ENCODE data around the gene AMN1.
A peak's percentile ranks its signal among the peaks of the same experiment; 100 is the strongest.
"Not testable (repeated sequence)": the region's sequence is repeated elsewhere in the genome, so short reads cannot be mapped to it uniquely, and the experiment has no call there.

AMN1 gene

GRCh38 chr12:31710021-31710818 lies 18.6 kb downstream of the AMN1 start:
- H3K36me3 ChIP-seq: no peaks in the 10 kb centered on the region
- no peak for DNase-seq
- no peak overlapping the region for H3K27ac ChIP-seq
- no peak overlapping the region for H3K4me3 ChIP-seq (ENCODE audit: low read depth, low read length)
- H3K27me3 ChIP-seq (ENCODE audit: insufficient read depth, low read depth, severe bottlenecking): no peaks in the 10 kb centered on the region
- peaks cover 3% of the 10 kb centered on the region for H3K9me3 ChIP-seq (ENCODE audit: severe bottlenecking)
- TF ChIP-seq, protein P1, sequence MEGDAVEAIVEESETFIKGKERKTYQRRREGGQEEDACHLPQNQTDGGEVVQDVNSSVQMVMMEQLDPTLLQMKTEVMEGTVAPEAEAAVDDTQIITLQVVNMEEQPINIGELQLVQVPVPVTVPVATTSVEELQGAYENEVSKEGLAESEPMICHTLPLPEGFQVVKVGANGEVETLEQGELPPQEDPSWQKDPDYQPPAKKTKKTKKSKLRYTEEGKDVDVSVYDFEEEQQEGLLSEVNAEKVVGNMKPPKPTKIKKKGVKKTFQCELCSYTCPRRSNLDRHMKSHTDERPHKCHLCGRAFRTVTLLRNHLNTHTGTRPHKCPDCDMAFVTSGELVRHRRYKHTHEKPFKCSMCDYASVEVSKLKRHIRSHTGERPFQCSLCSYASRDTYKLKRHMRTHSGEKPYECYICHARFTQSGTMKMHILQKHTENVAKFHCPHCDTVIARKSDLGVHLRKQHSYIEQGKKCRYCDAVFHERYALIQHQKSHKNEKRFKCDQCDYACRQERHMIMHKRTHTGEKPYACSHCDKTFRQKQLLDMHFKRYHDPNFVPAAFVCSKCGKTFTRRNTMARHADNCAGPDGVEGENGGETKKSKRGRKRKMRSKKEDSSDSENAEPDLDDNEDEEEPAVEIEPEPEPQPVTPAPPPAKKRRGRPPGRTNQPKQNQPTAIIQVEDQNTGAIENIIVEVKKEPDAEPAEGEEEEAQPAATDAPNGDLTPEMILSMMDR (IDR thresholded peaks at IDR 0.05; ENCODE audit: low read depth, low read length): no peak

- H3K27me3 ChIP-seq (ENCODE audit: insufficient read depth, low read depth, severe bottlenecking); H3K36me3 ChIP-seq; H3K9me3 ChIP-seq (ENCODE audit: severe bottlenecking); H3K4me3 ChIP-seq (ENCODE audit: low read depth, low read length); DNase-seq; H3K27ac ChIP-seq: not testable (repeated sequence)
Observed at GRCh38 chr12:31708118-31708517, 20.7 kb downstream of the AMN1 start.

DNA sequence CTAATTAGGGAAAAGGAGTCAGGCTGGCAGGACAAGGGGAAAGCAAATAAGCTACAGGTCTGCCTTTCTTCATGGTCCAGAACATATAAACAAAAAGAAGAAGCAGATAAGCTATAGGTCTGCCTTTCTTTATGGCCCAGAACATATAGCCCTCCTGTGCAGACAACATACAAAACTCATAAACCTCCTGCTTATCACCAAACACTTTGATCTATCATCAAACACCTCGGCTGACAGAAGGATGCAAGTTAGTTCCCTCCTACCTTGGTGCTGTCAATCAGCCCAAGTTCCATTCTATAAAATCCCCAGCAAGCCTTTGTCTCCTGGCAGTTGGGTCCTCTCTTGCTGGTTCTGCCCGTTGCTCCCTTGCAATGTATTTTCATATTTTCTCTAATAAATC lies 23.2 kb downstream of the AMN1 start:
- Histone ChIP-seq H3K9me3 (ENCODE audit: severe bottlenecking) (peaks cover 3% of the 10 kb centered on the region), H3K4me3 (ENCODE audit: low read depth, low read length) (no peak overlapping the region), H3K27me3 (ENCODE audit: insufficient read depth, low read depth, severe bottlenecking) (no peaks in the 10 kb centered on the region), H3K27ac (no peak overlapping the region), H3K36me3 (no peaks in the 10 kb centered on the region)
- DNase-seq: no peak
- TF ChIP-seq, protein P1 (IDR thresholded peaks at IDR 0.05; ENCODE audit: low read depth, low read length): no peak

DNA sequence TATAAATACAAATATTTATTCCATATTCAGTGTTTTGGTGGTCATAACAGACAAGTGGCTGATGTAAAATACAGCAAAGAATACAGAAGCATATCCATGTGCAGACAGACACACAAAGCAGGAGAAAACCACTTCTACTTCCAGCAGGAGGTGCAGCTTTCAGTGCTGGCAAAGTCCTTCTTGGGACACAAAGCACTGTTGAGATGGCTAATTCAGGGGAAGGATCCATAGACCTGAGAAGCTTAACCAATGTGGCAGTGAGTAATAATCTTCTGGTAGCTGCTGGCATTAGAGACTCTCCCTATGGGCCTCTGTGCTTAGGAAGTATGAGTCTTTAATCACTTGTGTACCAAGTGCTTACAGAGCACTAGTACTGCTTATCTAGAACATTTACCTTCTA lies 26.8 kb downstream of the AMN1 start:
- TF ChIP-seq, protein P1 (IDR thresholded peaks at IDR 0.05; ENCODE audit: low read depth, low read length): peak; percentile 72
- DNase-seq: peak; percentile 65
- Histone ChIP-seq H3K27me3 (ENCODE audit: insufficient read depth, low read depth, severe bottlenecking) (no peaks in the 10 kb centered on the region), H3K27ac (no peak overlapping the region), H3K9me3 (ENCODE audit: severe bottlenecking) (no peaks in the 10 kb centered on the region), H3K4me3 (ENCODE audit: low read depth, low read length) (no peak overlapping the region), H3K36me3 (no peaks in the 10 kb centered on the region)

DNA sequence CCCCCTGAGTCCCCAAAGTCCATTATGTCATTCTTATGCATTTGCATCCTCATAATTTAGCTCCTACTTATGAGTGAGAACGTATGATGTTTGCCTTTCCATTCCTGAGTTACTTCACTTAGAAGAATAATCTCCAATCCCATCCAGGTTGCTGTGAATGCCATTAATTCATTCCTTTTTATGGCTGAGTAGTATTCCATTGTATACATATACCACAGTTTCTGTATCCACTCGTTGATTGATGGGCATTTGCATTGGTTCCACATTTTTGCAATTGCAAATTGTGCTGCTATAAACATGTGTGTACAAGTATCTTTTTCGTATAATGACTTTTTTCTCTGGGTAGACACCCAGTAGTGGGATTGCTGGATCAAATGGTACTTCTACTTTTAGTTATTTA lies 38.9 kb downstream of the AMN1 start:
- not testable (repeated sequence) for DNase-seq; H3K9me3 ChIP-seq (ENCODE audit: severe bottlenecking); H3K36me3 ChIP-seq; H3K27me3 ChIP-seq (ENCODE audit: insufficient read depth, low read depth, severe bottlenecking); H3K4me3 ChIP-seq (ENCODE audit: low read depth, low read length); H3K27ac ChIP-seq

DNA sequence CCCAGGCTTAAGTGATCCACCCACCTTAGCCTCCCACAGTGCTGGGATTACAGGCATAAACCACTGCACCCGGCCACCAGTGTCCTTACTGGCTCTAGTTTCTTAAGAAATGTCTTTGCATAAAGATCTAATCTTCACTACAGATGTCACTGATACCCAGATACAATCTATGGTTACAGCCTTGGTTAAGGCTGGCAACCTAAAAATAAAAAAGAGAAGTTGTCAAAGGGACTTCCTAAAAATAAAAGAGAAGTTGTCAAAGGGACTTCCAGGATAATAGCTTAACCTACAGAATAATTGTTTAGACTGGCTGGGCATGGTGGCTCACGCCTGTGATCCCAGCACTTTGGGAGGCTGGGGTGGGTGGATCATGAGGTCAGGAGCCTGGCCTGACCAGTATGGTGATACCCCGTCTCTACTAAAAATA lies 41.7 kb downstream of the AMN1 start:
- TF ChIP-seq, protein P1 (IDR thresholded peaks at IDR 0.05; ENCODE audit: low read depth, low read length): no peak
- peaks cover 3% of the 10 kb centered on the region for H3K9me3 ChIP-seq (ENCODE audit: severe bottlenecking)
- no peak overlapping the region for H3K4me3 ChIP-seq (ENCODE audit: low read depth, low read length)
- no peaks in the 10 kb centered on the region for H3K27me3 ChIP-seq (ENCODE audit: insufficient read depth, low read depth, severe bottlenecking)
- no peak for DNase-seq
- H3K27ac ChIP-seq: no peak overlapping the region
- no peaks in the 10 kb centered on the region; the same call in 1 of the 2 replicates for H3K36me3 ChIP-seq

DNA sequence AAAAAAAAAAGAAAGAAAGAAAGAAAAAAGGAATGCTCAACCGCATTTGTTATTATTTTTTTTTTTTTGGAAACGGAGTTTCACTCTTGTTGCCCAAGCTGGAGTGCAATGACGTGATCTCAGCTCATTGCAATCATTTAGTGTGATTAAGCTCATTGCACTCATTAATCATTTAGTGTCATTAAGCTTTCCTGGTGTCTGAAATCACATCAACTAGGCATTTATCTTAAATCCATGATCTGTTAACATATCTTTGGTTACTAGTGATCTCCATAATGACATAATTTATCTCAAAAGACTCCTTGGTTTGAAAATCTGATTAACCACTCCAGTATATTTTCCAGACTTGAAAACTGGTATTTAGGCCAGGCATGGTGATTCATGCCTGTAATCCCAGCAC lies 43.0 kb downstream of the AMN1 start:
- Histone ChIP-seq H3K9me3 (ENCODE audit: severe bottlenecking) (peaks cover 3% of the 10 kb centered on the region), H3K27ac (no peak overlapping the region), H3K4me3 (ENCODE audit: low read depth, low read length) (no peak overlapping the region), H3K36me3 (no peaks in the 10 kb centered on the region; the same call in 1 of the 2 replicates), H3K27me3 (ENCODE audit: insufficient read depth, low read depth, severe bottlenecking) (no peaks in the 10 kb centered on the region)
- no peak for DNase-seq
- TF ChIP-seq, protein P1 (IDR thresholded peaks at IDR 0.05; ENCODE audit: low read depth, low read length): no peak
